ENCODE results near the gene TTYH2.

DNA sequence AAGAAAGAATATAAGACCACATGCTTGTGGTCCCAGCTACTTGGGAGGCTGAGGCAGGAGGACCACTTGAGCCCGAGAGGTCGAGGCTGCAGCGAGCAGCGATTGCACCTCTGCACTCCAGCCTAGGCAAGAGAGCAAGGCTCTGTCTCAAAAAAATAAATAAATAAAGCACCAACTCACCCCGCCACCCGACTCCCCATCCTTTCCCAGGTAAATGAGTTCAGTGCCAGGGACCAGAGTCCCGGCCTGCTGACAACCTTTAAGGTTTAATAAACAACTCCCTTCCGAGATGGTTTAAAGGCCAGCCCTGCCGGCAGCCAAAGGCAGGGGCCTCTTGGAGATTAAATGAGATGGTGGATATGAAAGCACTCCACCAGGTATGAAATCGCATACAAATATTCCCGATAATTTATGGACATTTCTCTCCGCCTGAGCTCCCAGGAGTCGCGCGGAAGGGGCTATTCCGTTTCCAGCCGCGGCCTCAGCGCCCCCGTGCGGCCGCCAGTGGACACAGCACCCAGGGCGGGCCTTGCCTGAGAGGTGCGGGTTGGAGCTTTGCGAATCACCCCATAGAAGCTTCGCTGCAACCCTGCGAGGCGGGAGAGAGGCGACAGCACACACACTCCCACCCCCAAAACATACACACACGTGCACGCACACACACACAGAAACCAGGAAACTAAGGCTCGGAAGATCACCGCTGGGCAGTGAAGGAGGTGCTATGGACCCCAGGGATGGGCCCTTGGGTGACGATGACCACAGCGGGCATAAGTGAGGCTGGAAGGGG lies 13.9 kb upstream of the TTYH2 start:
- TF ChIP-seq, protein P1, sequence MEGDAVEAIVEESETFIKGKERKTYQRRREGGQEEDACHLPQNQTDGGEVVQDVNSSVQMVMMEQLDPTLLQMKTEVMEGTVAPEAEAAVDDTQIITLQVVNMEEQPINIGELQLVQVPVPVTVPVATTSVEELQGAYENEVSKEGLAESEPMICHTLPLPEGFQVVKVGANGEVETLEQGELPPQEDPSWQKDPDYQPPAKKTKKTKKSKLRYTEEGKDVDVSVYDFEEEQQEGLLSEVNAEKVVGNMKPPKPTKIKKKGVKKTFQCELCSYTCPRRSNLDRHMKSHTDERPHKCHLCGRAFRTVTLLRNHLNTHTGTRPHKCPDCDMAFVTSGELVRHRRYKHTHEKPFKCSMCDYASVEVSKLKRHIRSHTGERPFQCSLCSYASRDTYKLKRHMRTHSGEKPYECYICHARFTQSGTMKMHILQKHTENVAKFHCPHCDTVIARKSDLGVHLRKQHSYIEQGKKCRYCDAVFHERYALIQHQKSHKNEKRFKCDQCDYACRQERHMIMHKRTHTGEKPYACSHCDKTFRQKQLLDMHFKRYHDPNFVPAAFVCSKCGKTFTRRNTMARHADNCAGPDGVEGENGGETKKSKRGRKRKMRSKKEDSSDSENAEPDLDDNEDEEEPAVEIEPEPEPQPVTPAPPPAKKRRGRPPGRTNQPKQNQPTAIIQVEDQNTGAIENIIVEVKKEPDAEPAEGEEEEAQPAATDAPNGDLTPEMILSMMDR (IDR thresholded peaks at IDR 0.05 in 8 of 11, conservative IDR thresholded peaks at IDR 0.05 in 3 of 11), result peak; percentile 71 to 98 (median 95)
- TF ChIP-seq POLR2A (IDR thresholded peaks at IDR 0.05), result no peak
